Neural cell (in vitro differentiated cells): Measurements from ENCODE around the gene ATP1A4. TPM values are rescaled to one million over a fixed set of nuclear protein-coding genes. Genes with fewer than 3 reads are reported as not detected.

Source experiments
- H2AFZ ChIP-seq: fragments of 200-600, 300-800 bp; sonication (generic), shearing (Covaris generic); 2 replicates; pipeline ENCODE4 v1.6.0; 2014; ENCODE audit warnings: low read depth, mild to moderate bottlenecking, antibody characterized with exemption, low read length, moderate library complexity
- H3F3A ChIP-seq: fragments of 200-600 bp; shearing (Covaris generic); 2 replicates; pipeline ENCODE4 v1.6.1; 2016; ENCODE audit warnings: mild to moderate bottlenecking, moderate library complexity, mixed read lengths, antibody characterized with exemption, low read length; ENCODE audit not compliant: insufficient read depth, poor library complexity, severe bottlenecking
- H3K27ac ChIP-seq: fragments of 200-600, 300-800 bp; sonication (generic), shearing (Covaris generic); 2 replicates; pipeline ENCODE4 v1.5.1; 2014; ENCODE audit warnings: mild to moderate bottlenecking, low read length, moderate library complexity
- H3K27me3 ChIP-seq: fragments of 300-800, 200-600 bp; sonication (generic), shearing (Covaris generic); 2 replicates; pipeline ENCODE4 v1.6.0; 2014; ENCODE audit warnings: mild to moderate bottlenecking, low read depth, low read length, moderate library complexity; ENCODE audit not compliant: insufficient read depth
- H3K36me3 ChIP-seq: fragments of 300-800, 200-600 bp; sonication (generic), shearing (Covaris generic); 2 replicates; pipeline ENCODE4 v1.5.1; 2014; ENCODE audit warnings: mild to moderate bottlenecking, antibody characterized with exemption, low read length, moderate library complexity; ENCODE audit not compliant: insufficient read depth
- H3K4me2 ChIP-seq: fragments of 300-800, 200-600 bp; sonication (generic), shearing (Covaris generic); 2 replicates; pipeline ENCODE4 v1.6.0; 2014; ENCODE audit warnings: mild to moderate bottlenecking, low read length
- H3K4me3 ChIP-seq: fragments of 300-800, 200-600 bp; sonication (generic), shearing (Covaris generic); 2 replicates; pipeline ENCODE4 v1.5.1; 2014; ENCODE audit warnings: mild to moderate bottlenecking, low read length, moderate library complexity
- H3K79me2 ChIP-seq: fragments of 200-600 bp; shearing (Covaris generic); replicated peaks from 2 replicates; pipeline ENCODE4 v1.6.0; 2014; ENCODE audit warnings: mild to moderate bottlenecking, low read length, moderate library complexity; ENCODE audit not compliant: insufficient read depth
- H3K9ac ChIP-seq: fragments of 300-800, 200-600 bp; sonication (generic), shearing (Covaris generic); 2 replicates; pipeline ENCODE4 v1.6.1; 2016; ENCODE audit warnings: mild to moderate bottlenecking, low read length, mixed read lengths
- H3K9me2 ChIP-seq: fragments of 200-600 bp; shearing (Covaris generic); 2 replicates; pipeline ENCODE4 v1.6.1; 2016; ENCODE audit warnings: mild to moderate bottlenecking, low read length, mixed read lengths; ENCODE audit not compliant: insufficient read depth
- H3K9me3 ChIP-seq: fragments of 200-600, 300-800 bp; sonication (generic), shearing (Covaris generic); 2 replicates; pipeline ENCODE4 v1.6.1; 2016; ENCODE audit warnings: mild to moderate bottlenecking, mixed run types, low read length, moderate library complexity, mixed read lengths
- H4K20me1 ChIP-seq: fragments of 200-600 bp; shearing (Covaris generic); 2 replicates; pipeline ENCODE4 v1.6.1; 2016; ENCODE audit warnings: mild to moderate bottlenecking, mixed run types; ENCODE audit not compliant: insufficient read depth
- EP300 ChIP-seq: fragments of 450-650 bp; conservative IDR thresholded peaks from 2 replicates; pipeline ENCODE4 v1.6.1; 2014; ENCODE audit warnings: antibody characterized with exemption, mild to moderate bottlenecking, moderate library complexity; ENCODE audit not compliant: poor library complexity, severe bottlenecking
- EZH2 ChIP-seq: fragments of 200-600, 300-800 bp; shearing (Covaris generic), sonication (generic); IDR thresholded peaks from 2 replicates; pipeline ENCODE4 v1.6.1; 2014; ENCODE audit warnings: antibody characterized with exemption, low read length, borderline replicate concordance, mild to moderate bottlenecking; ENCODE audit not compliant: insufficient read depth, poor library complexity, severe bottlenecking
- MXI1 ChIP-seq: fragments of 450-650 bp; conservative IDR thresholded peaks from 2 replicates; pipeline ENCODE4 v1.6.1; 2014; ENCODE audit warnings: antibody characterized with exemption, mild to moderate bottlenecking; ENCODE audit not compliant: poor library complexity, severe bottlenecking
- POLR2AphosphoS5 ChIP-seq: IDR thresholded peaks from 2 replicates; pipeline ENCODE4 v1.6.1; 2012
- RAD21 ChIP-seq: fragments of 450-650 bp; conservative IDR thresholded peaks from 2 replicates; pipeline ENCODE4 v1.6.1; 2014; ENCODE audit warnings: antibody characterized with exemption, mild to moderate bottlenecking, moderate library complexity
- REST ChIP-seq: IDR thresholded peaks from 2 replicates; pipeline ENCODE4 v1.6.1; 2012; ENCODE audit warnings: borderline replicate concordance
- SMC3 ChIP-seq: fragments of 450-650 bp; conservative IDR thresholded peaks from 2 replicates; pipeline ENCODE4 v1.6.1; 2014; ENCODE audit warnings: antibody characterized with exemption, mild to moderate bottlenecking, moderate library complexity; ENCODE audit not compliant: poor library complexity
- TAF1 ChIP-seq: IDR thresholded peaks from 2 replicates; pipeline ENCODE4 v1.6.1; 2012; ENCODE audit warnings: low read depth
- polyA plus RNA-seq: library from polyadenylated mRNA; depleted of rRNA; stranded (reverse); fragments of >200 nt; gene quantifications from 2 replicates; pipeline ENCODE4 v1.2.3, GENCODE V29; 2014
- TF ChIP-seq, protein P1 (sequence below): fragments of 450-650 bp; IDR thresholded peaks from 2 replicates; pipeline ENCODE4 v1.5.1; 2014; ENCODE audit warnings: antibody characterized with exemption, mild to moderate bottlenecking, moderate library complexity; ENCODE audit not compliant: poor library complexity, severe bottlenecking

The ATP1A4 gene
- polyA plus RNA-seq, 1 donor from 2014 or later: not detected

DNA sequence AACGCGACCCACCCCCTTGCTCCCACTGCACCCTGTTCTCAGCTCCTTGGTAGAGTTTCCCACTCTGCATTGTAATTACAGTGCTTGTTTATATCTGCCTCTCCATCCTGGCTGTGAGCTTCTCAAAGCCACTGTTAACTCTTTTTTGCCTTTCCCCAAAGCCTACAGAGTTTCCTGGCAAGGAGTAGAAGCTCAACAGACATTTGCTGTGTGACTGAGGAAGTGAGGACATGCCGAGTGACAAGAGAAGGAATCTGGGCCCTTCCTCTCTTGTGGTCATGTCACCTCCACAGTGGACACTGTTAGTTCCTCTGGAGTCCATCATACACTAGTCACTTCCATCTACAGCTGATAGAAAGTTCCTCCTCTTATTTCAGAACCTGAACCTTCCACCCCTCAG is 46.9 kb upstream of the ATP1A4 start:
- no peak overlapping the region for H3K4me2 ChIP-seq
- TF ChIP-seq SMC3: no peak
- no peak for TF ChIP-seq EP300
- no peak for TF ChIP-seq POLR2AphosphoS5
- no peak for TF ChIP-seq EZH2
- no peak for TF ChIP-seq REST
- no peak for TF ChIP-seq RAD21
- TF ChIP-seq, protein P1, sequence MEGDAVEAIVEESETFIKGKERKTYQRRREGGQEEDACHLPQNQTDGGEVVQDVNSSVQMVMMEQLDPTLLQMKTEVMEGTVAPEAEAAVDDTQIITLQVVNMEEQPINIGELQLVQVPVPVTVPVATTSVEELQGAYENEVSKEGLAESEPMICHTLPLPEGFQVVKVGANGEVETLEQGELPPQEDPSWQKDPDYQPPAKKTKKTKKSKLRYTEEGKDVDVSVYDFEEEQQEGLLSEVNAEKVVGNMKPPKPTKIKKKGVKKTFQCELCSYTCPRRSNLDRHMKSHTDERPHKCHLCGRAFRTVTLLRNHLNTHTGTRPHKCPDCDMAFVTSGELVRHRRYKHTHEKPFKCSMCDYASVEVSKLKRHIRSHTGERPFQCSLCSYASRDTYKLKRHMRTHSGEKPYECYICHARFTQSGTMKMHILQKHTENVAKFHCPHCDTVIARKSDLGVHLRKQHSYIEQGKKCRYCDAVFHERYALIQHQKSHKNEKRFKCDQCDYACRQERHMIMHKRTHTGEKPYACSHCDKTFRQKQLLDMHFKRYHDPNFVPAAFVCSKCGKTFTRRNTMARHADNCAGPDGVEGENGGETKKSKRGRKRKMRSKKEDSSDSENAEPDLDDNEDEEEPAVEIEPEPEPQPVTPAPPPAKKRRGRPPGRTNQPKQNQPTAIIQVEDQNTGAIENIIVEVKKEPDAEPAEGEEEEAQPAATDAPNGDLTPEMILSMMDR: no peak
- no peak for TF ChIP-seq TAF1
- TF ChIP-seq MXI1: no peak
- H3K9ac ChIP-seq: no peak overlapping the region

DNA sequence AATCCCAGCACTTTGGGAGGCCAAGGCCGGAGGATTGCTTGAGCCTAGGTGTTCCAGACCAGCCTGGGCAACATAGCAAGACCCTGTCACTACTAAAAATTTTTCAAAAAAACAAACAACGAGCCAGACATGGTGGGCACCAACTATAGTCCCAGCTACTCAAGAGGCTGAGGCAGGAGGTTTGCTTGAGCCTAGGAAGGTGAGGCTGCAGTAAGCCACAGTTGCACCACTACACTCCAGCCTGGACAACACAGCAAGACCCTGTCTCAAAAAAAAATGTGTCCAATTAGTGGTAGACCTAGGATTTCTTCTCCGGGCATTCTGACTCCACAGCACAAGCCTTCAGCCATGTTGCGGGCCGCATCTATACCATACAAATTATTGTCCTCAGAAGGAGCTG is 46.2 kb upstream of the ATP1A4 start:
- no peak overlapping the region for H2AFZ ChIP-seq
- H3F3A ChIP-seq: no peaks in the 10 kb centered on the region
- no peak overlapping the region for H3K4me2 ChIP-seq
- no peaks in the 10 kb centered on the region for H3K36me3 ChIP-seq
- H3K9me3 ChIP-seq: no peaks in the 10 kb centered on the region
- no peak for TF ChIP-seq REST
- no peak for TF ChIP-seq POLR2AphosphoS5
- TF ChIP-seq RAD21: no peak
- no peak for TF ChIP-seq EP300
- no peak for TF ChIP-seq MXI1
- H3K27ac ChIP-seq: no peak overlapping the region
- H3K27me3 ChIP-seq: no peaks in the 10 kb centered on the region
- no peak overlapping the region for H3K9ac ChIP-seq
- H3K4me3 ChIP-seq: no peak overlapping the region
- no peaks in the 10 kb centered on the region for H3K9me2 ChIP-seq
- no peaks in the 10 kb centered on the region for H4K20me1 ChIP-seq
- H3K79me2 ChIP-seq: no peaks in the 10 kb centered on the region

More for the DNA sequence above, 46.9 kb upstream of the ATP1A4 start:
- Histone ChIP-seq H3F3A (no peaks in the 10 kb centered on the region), H2AFZ (no peak overlapping the region), H3K4me3 (no peak overlapping the region), H3K79me2 (no peaks in the 10 kb centered on the region), H3K9me3 (no peaks in the 10 kb centered on the region), H3K9me2 (no peaks in the 10 kb centered on the region), H3K27ac (no peak overlapping the region), H3K27me3 (no peaks in the 10 kb centered on the region), H3K36me3 (no peaks in the 10 kb centered on the region), H4K20me1 (no peaks in the 10 kb centered on the region)
